B cell (primary cell): ENCODE measurements around the gene TBXAS1. TPM values are rescaled to one million over a fixed set of nuclear protein-coding genes. Genes with fewer than 3 reads are reported as not detected.

Source experiments
- ATAC-seq: fragments of 200-7000 bp; cut with Tn5 transposase; one replicate; pipeline ENCODE4 v1.10.0; 2021; ENCODE audit warnings: low read depth, mild to moderate bottlenecking, moderate number of reproducible peaks, moderate library complexity
- CTCF ChIA-PET: fragments of 350-600 bp; sonication (Branson Sonifier 250); formaldehyde crosslinking; loops from one replicate; lab custom pipeline; 2021; ENCODE audit warnings: antibody characterized with exemption, inconsistent platforms; lab: Charles Lee
- POLR2A ChIA-PET: fragments of 350-600 bp; sonication (Branson Sonifier 250); formaldehyde crosslinking; loops from one replicate; lab custom pipeline; 2021; ENCODE audit warnings: antibody characterized with exemption; lab: Charles Lee
- DNase-seq: peaks from one replicate; pipeline ENCODE4 v3.0.0; 2013
- H2AFZ ChIP-seq: 2 replicates; pipeline ENCODE4 v1.6.1; 2012; ENCODE audit warnings: mild to moderate bottlenecking, low read depth, low read length; ENCODE audit not compliant: insufficient read depth, poor library complexity, severe bottlenecking
- H3K27ac ChIP-seq, 2 donors: 1 replicate in 1 of 2; 2 replicates in 1 of 2; pipeline ENCODE4 v1.5.1; 2012 to 2013; ENCODE audit warnings: low read length in 2 of 2, mild to moderate bottlenecking in 2 of 2, moderate library complexity in 1 of 2
- H3K27me3 ChIP-seq, 4 experiments: fragments of 200-600 bp in 1 of 4; sonication (generic) in 1 of 4; replicated peaks in 1 of 4; 1 replicate in 2 of 4; 2 replicates in 2 of 4; pipeline versions ENCODE4 v1.6.1 to v1.7.0; 2013 to 2016; ENCODE audit warnings: low read length in 3 of 4, mild to moderate bottlenecking in 2 of 4, mixed read lengths in 1 of 4, moderate library complexity in 1 of 4; ENCODE audit not compliant: insufficient read depth in 4 of 4, control insufficient read depth in 3 of 4; ENCODE audit errors: control extremely low read depth in 1 of 4
- H3K36me3 ChIP-seq, 2 experiments: replicated peaks in 1 of 2; 1 replicate in 1 of 2; 2 replicates in 1 of 2; pipeline versions ENCODE4 v1.6.1 to v1.7.1; 2013; ENCODE audit warnings: low read length in 1 of 2; ENCODE audit not compliant: insufficient read depth in 2 of 2, control insufficient read depth in 1 of 2; ENCODE audit errors: control extremely low read depth in 1 of 2, extremely low read depth in 1 of 2
- H3K4me1 ChIP-seq, 2 donors: fragments of 200-600 bp in 1 of 2; sonication (generic) in 1 of 2; 1 replicate in 1 of 2; 2 replicates in 1 of 2; pipeline versions ENCODE4 v1.5.1 to v1.6.1; 2013 to 2017; ENCODE audit warnings: low read length in 2 of 2; ENCODE audit not compliant: control insufficient read depth in 2 of 2, insufficient read depth in 2 of 2
- H3K4me2 ChIP-seq: replicated peaks from 2 replicates; pipeline ENCODE3; 2012; ENCODE audit warnings: mild to moderate bottlenecking, low read depth, low read length; ENCODE audit not compliant: poor library complexity, severe bottlenecking
- H3K4me3 ChIP-seq, 5 experiments: fragments of 200-600 bp in 1 of 5; sonication (generic) in 1 of 5; 1 replicate in 3 of 5; 2 replicates in 2 of 5; pipeline versions ENCODE4 v1.5.1 to v1.7.0; 2011 to 2016; ENCODE audit warnings: low read length in 4 of 5, mild to moderate bottlenecking in 4 of 5, low read depth in 2 of 5, control low read depth in 1 of 5, moderate library complexity in 1 of 5; ENCODE audit not compliant: insufficient read depth in 1 of 5; ENCODE audit errors: control extremely low read depth in 1 of 5, extremely low read depth in 1 of 5
- H3K79me2 ChIP-seq: fragments of 200-600 bp; sonication (generic); one replicate; pipeline ENCODE4 v1.6.0; 2016; ENCODE audit warnings: low read length; ENCODE audit not compliant: control insufficient read depth, insufficient read depth
- H3K9ac ChIP-seq: fragments of 200-600 bp; sonication (generic); 2 replicates; pipeline ENCODE4 v1.6.1; 2017; ENCODE audit warnings: mild to moderate bottlenecking, low read length, moderate library complexity
- H3K9me3 ChIP-seq, 3 donors: one replicate each; pipeline versions ENCODE4 v1.6.1 to v1.7.1; 2013; ENCODE audit warnings: low read length in 2 of 3; ENCODE audit not compliant: control insufficient read depth in 2 of 3, insufficient read depth in 1 of 3; ENCODE audit errors: control extremely low read depth in 1 of 3
- H4K20me1 ChIP-seq: 2 replicates; pipeline ENCODE4 v1.6.0; 2012; ENCODE audit warnings: mild to moderate bottlenecking, low read length; ENCODE audit not compliant: insufficient read depth, control insufficient read depth, poor library complexity, severe bottlenecking
- H3K27ac Mint-ChIP-seq: one replicate; pipeline ENCODE4 v1.8.0; 2021; ENCODE audit warnings: mixed read lengths
- H3K27me3 Mint-ChIP-seq: one replicate; pipeline ENCODE4 v1.8.0; 2021; ENCODE audit warnings: mixed read lengths
- H3K4me1 Mint-ChIP-seq: one replicate; pipeline ENCODE4 v1.8.0; 2021; ENCODE audit warnings: mixed read lengths
- H3K4me3 Mint-ChIP-seq: one replicate; pipeline ENCODE4 v1.8.0; 2021; ENCODE audit warnings: mixed read lengths
- H3K9me3 Mint-ChIP-seq: one replicate; pipeline ENCODE4 v1.8.0; 2022; ENCODE audit warnings: mixed read lengths; ENCODE audit not compliant: insufficient read depth
- CTCF ChIP-seq: fragments of 200-600 bp; IDR thresholded peaks from one replicate; pipeline ENCODE4 v1.8.0; 2022; ENCODE audit warnings: antibody characterized with exemption, mild to moderate bottlenecking
- EZH2 ChIP-seq: IDR thresholded peaks from 2 replicates; pipeline ENCODE4 v1.6.1; 2012; ENCODE audit warnings: borderline replicate concordance, low read depth, mild to moderate bottlenecking, moderate library complexity, low read length; ENCODE audit not compliant: insufficient read depth, poor library complexity, severe bottlenecking
- WGBS: methylation state at CpG from one replicate; pipeline ENCODE4 v1.1.5; 2013; ENCODE audit warnings: missing lambda C conversion rate; ENCODE audit not compliant: insufficient coverage; 5-methylcytosine and 5-hydroxymethylcytosine counted together
- intact Hi-C: fragments of 100-400 bp; cut with micrococcal nuclease; formaldehyde crosslinking; loops from one replicate; pipeline ENCODE4 v1.10.0; 2022
- polyA plus RNA-seq: library from polyadenylated mRNA; depleted of rRNA; stranded (reverse); fragments of >200 nt; gene quantifications from 2 replicates; pipeline ENCODE4 v1.2.3, GENCODE V29; 2012
- total RNA-seq, 2 donors: library from RNA; stranded (reverse); fragments of 120-200 nt in 1 of 2; gene quantifications; 1 replicate in 1 of 2; 2 replicates in 1 of 2; pipeline versions ENCODE4 v1.2.3 to v1.2.4, GENCODE V29; 2013 to 2022

The TBXAS1 gene
- total and polyA plus RNA-seq, 2 donors (not counting 1 experiment from before 2014, with no cell fraction given) = 8.1 to 21.0 TPM

- ChIA-PET POLR2A (no interaction called here), CTCF (interaction anchor here (0.8 to 2.1 kb wide), 3 partner anchors 8 to 237 kb away, joined by 3 to 7 read pairs (median 3); no protein-coding TSS in a partner anchor)
- H3K4me2 ChIP-seq = no peak overlapping the region
- ATAC-seq (no peak), DNase-seq (no peak)
- no peaks in the 10 kb centered on the region for H3K79me2 ChIP-seq
- no peak overlapping the region for H2AFZ ChIP-seq
- no peak for TF ChIP-seq CTCF
- TF ChIP-seq EZH2 = no peak
- no peaks in the 10 kb centered on the region for H3K27me3 Mint-ChIP-seq
- H3K9ac ChIP-seq = no peak overlapping the region
- no peak overlapping the region for H3K4me3 ChIP-seq
- H3K27ac ChIP-seq = no peak overlapping the region
- H3K4me3 Mint-ChIP-seq = no peak overlapping the region
- no peaks in the 10 kb centered on the region for H3K27me3 ChIP-seq
- no peaks in the 10 kb centered on the region for H3K4me1 Mint-ChIP-seq
- peaks cover 0 to 4% (median 0%) of the 10 kb centered on the region in 3 donors for H3K9me3 ChIP-seq
- H3K27ac Mint-ChIP-seq = no peak overlapping the region
- no peaks in the 10 kb centered on the region for H3K4me1 ChIP-seq
- H3K36me3 ChIP-seq = no peaks in the 10 kb centered on the region
- H3K9me3 Mint-ChIP-seq = peaks cover 3% of the 10 kb centered on the region
- intact Hi-C loops = no loop called here
- H4K20me1 ChIP-seq = no peaks in the 10 kb centered on the region
- 94% methylated on average over 7 of the region's 7 CpGs for WGBS
Observed at GRCh38 chr7:139884441-139884840, 55.4 kb downstream of the TBXAS1 start.

- Histone ChIP-seq H2AFZ (no peak overlapping the region), H3K4me3 (no peak overlapping the region), H3K9ac (no peak overlapping the region), H3K36me3 (no peaks in the 10 kb centered on the region), H3K27me3 (no peaks in the 10 kb centered on the region), H3K4me2 (no peak overlapping the region), H4K20me1 (no peaks in the 10 kb centered on the region), H3K27ac (no peak overlapping the region), H3K79me2 (no peaks in the 10 kb centered on the region), H3K9me3 (peaks cover 0 to 4% (median 0%) of the 10 kb centered on the region in 3 donors), H3K4me1 (no peaks in the 10 kb centered on the region)
- DNase-seq (no peak), ATAC-seq (no peak)
- H3K4me3 Mint-ChIP-seq = no peak overlapping the region
- POLR2A ChIA-PET = no interaction called here
- CTCF ChIA-PET = no interaction called here
- no peaks in the 10 kb centered on the region for H3K4me1 Mint-ChIP-seq
- no peak overlapping the region for H3K27ac Mint-ChIP-seq
- intact Hi-C loops = no loop called here
- TF ChIP-seq EZH2 (no peak), CTCF (no peak)
- peaks cover 3% of the 10 kb centered on the region for H3K9me3 Mint-ChIP-seq
- no peaks in the 10 kb centered on the region for H3K27me3 Mint-ChIP-seq
Observed at GRCh38 chr7:139885511-139885910, 56.4 kb downstream of the TBXAS1 start.
